GM12878 (cell line): Measurements from ENCODE around the gene HSPA1A. TPM values are rescaled to one million over a fixed set of nuclear protein-coding genes. Genes with fewer than 3 reads are reported as not detected.
A peak's percentile ranks its signal among the peaks of the same experiment; 100 is the strongest.

Experiments used
- ATF3 ChIP-seq: IDR thresholded peaks from 2 replicates; pipeline ENCODE4 v1.6.1; 2011; ENCODE audit warnings: low read depth, mild to moderate bottlenecking, low read length, moderate library complexity, borderline replicate concordance; ENCODE audit errors: extremely low read depth
- ATF7 ChIP-seq: fragments of 450-650 bp; IDR thresholded peaks from 2 replicates; pipeline ENCODE4 v1.6.1; 2016; ENCODE audit warnings: low read depth, mild to moderate bottlenecking
- BRCA1 ChIP-seq: IDR thresholded peaks from 2 replicates; pipeline ENCODE4 v1.6.1; 2011; ENCODE audit warnings: low read depth, low read length, improper control_type of control experiment
- CHD2 ChIP-seq: IDR thresholded peaks from 2 replicates; pipeline ENCODE4 v1.6.1; 2011; ENCODE audit warnings: low read depth, low read length, improper control_type of control experiment, borderline replicate concordance
- E2F4 ChIP-seq: IDR thresholded peaks from 2 replicates; pipeline ENCODE4 v1.6.1; 2012; ENCODE audit warnings: low read depth, low read length, improper control_type of control experiment
- E2F8 ChIP-seq: fragments of 450-650 bp; IDR thresholded peaks from 2 replicates; pipeline ENCODE4 v1.6.1; 2018; ENCODE audit warnings: mild to moderate bottlenecking, low read depth, moderate library complexity; ENCODE audit not compliant: partially characterized antibody
- GABPA ChIP-seq: IDR thresholded peaks from 2 replicates; pipeline ENCODE4 v1.6.1; 2014; ENCODE audit warnings: antibody characterized with exemption, low read depth, mild to moderate bottlenecking, inconsistent platforms
- HDGF ChIP-seq: fragments of 450-650 bp; IDR thresholded peaks from 2 replicates; pipeline ENCODE4 v1.6.1; 2016; ENCODE audit warnings: antibody characterized with exemption
- IRF4 ChIP-seq: IDR thresholded peaks from 2 replicates; pipeline ENCODE4 v1.6.1; 2011; ENCODE audit warnings: low read depth, low read length
- KLF5 ChIP-seq: fragments of 450-650 bp; IDR thresholded peaks from 2 replicates; pipeline ENCODE4 v1.6.1; 2014; ENCODE audit warnings: mild to moderate bottlenecking; ENCODE audit not compliant: partially characterized antibody
- MAX ChIP-seq: IDR thresholded peaks from 2 replicates; pipeline ENCODE4 v1.6.1; 2012; ENCODE audit warnings: low read depth, low read length, improper control_type of control experiment
- MEF2B ChIP-seq: fragments of 450-650 bp; IDR thresholded peaks from 2 replicates; pipeline ENCODE4 v1.6.1; 2018; ENCODE audit warnings: mild to moderate bottlenecking, moderate library complexity; ENCODE audit not compliant: partially characterized antibody, poor library complexity, severe bottlenecking
- NFIC ChIP-seq: IDR thresholded peaks from 2 replicates; pipeline ENCODE4 v1.6.1; 2012; ENCODE audit warnings: low read depth, mild to moderate bottlenecking, inconsistent platforms, low read length, moderate library complexity
- NFYA ChIP-seq: IDR thresholded peaks from 2 replicates; pipeline ENCODE4 v1.6.1; 2011; ENCODE audit warnings: low read depth, mild to moderate bottlenecking, low read length, improper control_type of control experiment, borderline replicate concordance
- NR2C2 ChIP-seq: IDR thresholded peaks from 2 replicates; pipeline ENCODE4 v1.6.1; 2011; ENCODE audit warnings: borderline replicate concordance, low read depth; ENCODE audit not compliant: control insufficient read depth, insufficient read length
- PBX3 ChIP-seq: IDR thresholded peaks from 2 replicates; pipeline ENCODE4 v1.6.1; 2011; ENCODE audit warnings: mild to moderate bottlenecking, low read depth, low read length, moderate library complexity; ENCODE audit not compliant: insufficient replicate concordance
- SIN3A ChIP-seq: IDR thresholded peaks from 2 replicates; pipeline ENCODE4 v1.6.1; 2012; ENCODE audit warnings: low read depth, low read length, improper control_type of control experiment
- SKIL ChIP-seq: fragments of 450-650 bp; IDR thresholded peaks from 2 replicates; pipeline ENCODE4 v1.6.1; 2017; ENCODE audit warnings: mild to moderate bottlenecking, low read depth, inconsistent platforms; ENCODE audit not compliant: poor library complexity, severe bottlenecking
- SREBF2 ChIP-seq: IDR thresholded peaks from 2 replicates; pipeline ENCODE4 v1.6.1; 2012; ENCODE audit warnings: mild to moderate bottlenecking, low read length
- TAF1 ChIP-seq: IDR thresholded peaks from 2 replicates; pipeline ENCODE4 v1.6.1; 2011; ENCODE audit warnings: mild to moderate bottlenecking, low read depth, low read length, borderline replicate concordance
- ZNF217 ChIP-seq: fragments of 450-650 bp; IDR thresholded peaks from 2 replicates; pipeline ENCODE4 v1.6.1; 2017; ENCODE audit warnings: antibody characterized with exemption, mild to moderate bottlenecking
- ZNF622 ChIP-seq: fragments of 450-650 bp; IDR thresholded peaks from 2 replicates; pipeline ENCODE4 v1.6.1; 2017; ENCODE audit warnings: mild to moderate bottlenecking, inconsistent platforms
- polyA plus RNA-seq, 11 experiments: library from polyadenylated mRNA; depleted of rRNA in 4 of 11; unstranded in 6 of 11; stranded (reverse) in 5 of 11; fragments of >200 nt; fragmentation: Nextera tagmentation in 4 of 11; fragmentation: Illumina TruSeq in 1 of 11; extraction: Ambion mirVana in 4 of 11; extraction: Trizol in 1 of 11; gene quantifications; 1 replicate in 1 of 11; 2 replicates in 10 of 11; pipeline versions ENCODE4 v1.2.1 to v1.2.3, GENCODE V29; 2011 to 2016; ENCODE audit warnings: inconsistent platforms in 2 of 11, missing spikeins in 2 of 11, low read depth in 1 of 11
- total RNA-seq, 4 experiments: library from RNA; depleted of rRNA in 3 of 4; stranded (reverse); fragments of >200 nt in 3 of 4; fragmentation: Illumina TruSeq in 1 of 4; extraction: Trizol in 1 of 4; gene quantifications; 2 replicates each; pipeline versions ENCODE4 v1.2.1 to v1.2.3, GENCODE V29; 2013 to 2021

The HSPA1A gene
- total and polyA plus RNA-seq, 10 of the 15 experiments (the other 5 are each of a cell fraction or from before 2014, with no cell fraction given) = 0.29 to 51.8 (median 17.5) TPM

- TF ChIP-seq SREBF2 (no peak), BRCA1 (no peak), HDGF (peak; percentile 98), NR2C2 (no peak), MEF2B (no peak), KLF5 (peak; percentile 84), SIN3A (peak; percentile 85), TAF1 (no peak; the same call in 1 of the 2 replicates), E2F8 (no peak), SKIL (peak; percentile 61), ZNF217 (peak; percentile 84), NFIC (no peak), CHD2 (no peak), MAX (peak; percentile 93), ATF7 (no peak), NFYA (no peak), IRF4 (peak; percentile 7; the same call in 1 of the 2 replicates), E2F4 (no peak), ATF3 (no peak), PBX3 (no peak), ZNF622 (no peak), GABPA (no peak)
Observed at GRCh38 chr6:31795616-31796298, 19.6 kb upstream of the HSPA1A start, which contains the start of gene VARS1 (continued).
